HCT116 (cell line): ENCODE results near the gene ZBTB24. TPM values are rescaled to one million over a fixed set of nuclear protein-coding genes. Genes with fewer than 3 reads are reported as not detected.
A peak's percentile ranks its signal among the peaks of the same experiment; 100 is the strongest.

Experiments
- ATAC-seq: fragments of 200-7000 bp; cut with Tn5 transposase; 2 replicates; pipeline ENCODE4 v1.9.1; 2020; ENCODE audit warnings: mild to moderate bottlenecking, moderate library complexity
- BruUV-seq: library from RNA; stranded (reverse); fragments of 400-500 nt; replicated peaks from 2 replicates; lab custom pipeline; 2021; lab: Mats Ljungman, UMichigan
- CTCF ChIA-PET: fragments of 300-600 bp; sonication (Branson Sonifier 250); formaldehyde crosslinking; loops from one replicate; lab custom pipeline; 2021; ENCODE audit warnings: antibody characterized with exemption; lab: Charles Lee
- POLR2A ChIA-PET: fragments of 300-600, 350-600 bp; sonication (Branson Sonifier 250); formaldehyde crosslinking; loops from one replicate; lab custom pipeline; 2021; ENCODE audit warnings: antibody characterized with exemption; lab: Charles Lee
- RAD21 ChIA-PET, 2 experiments: fragments of 300-600 bp; sonication (Branson Sonifier 250); formaldehyde crosslinking; loops; one replicate each; lab custom pipeline; 2023; ENCODE audit warnings: low total read pairs in 2 of 2; ENCODE audit not compliant: uncharacterized antibody in 2 of 2, unreplicated experiment in 2 of 2, low non-redundant PET in 1 of 2; lab: Charles Lee
- DNase-seq: peaks from one replicate; pipeline ENCODE4 v3.0.0-alpha.2; 2010; ENCODE audit warnings: low read depth, low spot score
- H2AFZ ChIP-seq: fragments of 200-600 bp; shearing (Covaris generic), sonication (generic); 2 replicates; pipeline ENCODE4 v1.6.1; 2017; ENCODE audit warnings: low read depth, mixed run types, mixed read lengths, antibody characterized with exemption, low read length; ENCODE audit not compliant: poor library complexity, severe bottlenecking
- H3K27ac ChIP-seq: 2 replicates; pipeline ENCODE4 v1.5.1; 2012; ENCODE audit warnings: low read depth, low read length
- H3K27me3 ChIP-seq: fragments of 200-600 bp; sonication (generic); 2 replicates; pipeline ENCODE4 v1.6.1; 2016; ENCODE audit warnings: mixed run types, low read length, mixed read lengths; ENCODE audit not compliant: insufficient read depth
- H3K36me3 ChIP-seq, 2 experiments: fragments of 200-500 bp in 1 of 2; fragments of 200-600 bp in 1 of 2; sonication (Bioruptor generic) in 1 of 2; sonication (generic) in 1 of 2; 2 replicates each; pipeline versions ENCODE4 v1.5.1 to v1.6.1; 2014 to 2016; ENCODE audit warnings: low read length in 2 of 2, inconsistent platforms in 1 of 2, mixed read lengths in 1 of 2, mixed run types in 1 of 2; ENCODE audit not compliant: insufficient read depth in 2 of 2, control insufficient read depth in 1 of 2
- H3K4me1 ChIP-seq, 2 experiments: fragments of 200-600 bp in 1 of 2; sonication (generic) in 1 of 2; 2 replicates each; pipeline versions ENCODE4 v1.5.1 to v1.6.1; 2012 to 2017; ENCODE audit warnings: low read length in 2 of 2, inconsistent platforms in 1 of 2, mild to moderate bottlenecking in 1 of 2, mixed read lengths in 1 of 2, mixed run types in 1 of 2, moderate library complexity in 1 of 2; ENCODE audit not compliant: insufficient read depth in 2 of 2, control insufficient read depth in 1 of 2
- H3K4me2 ChIP-seq: fragments of 200-600 bp; sonication (generic); 2 replicates; pipeline ENCODE4 v1.6.1; 2017; ENCODE audit warnings: mixed run types, low read length, mixed read lengths
- H3K4me3 ChIP-seq, 2 experiments: fragments of 200-600 bp in 1 of 2; sonication (generic) in 1 of 2; replicated peaks in 1 of 2; 2 replicates each; pipeline ENCODE4 v1.5.1; 2011 to 2016; ENCODE audit warnings: low read length in 2 of 2, control low read depth in 1 of 2, low read depth in 1 of 2, mild to moderate bottlenecking in 1 of 2, mixed read lengths in 1 of 2, mixed run types in 1 of 2
- H3K79me2 ChIP-seq: fragments of 200-600 bp; sonication (generic); 2 replicates; pipeline ENCODE4 v1.6.1; 2017; ENCODE audit warnings: mild to moderate bottlenecking, mixed run types, low read length, moderate library complexity, mixed read lengths; ENCODE audit not compliant: insufficient read depth
- H3K9ac ChIP-seq: fragments of 200-600 bp; sonication (generic); 2 replicates; pipeline ENCODE4 v1.6.1; 2016; ENCODE audit warnings: low read length, mixed read lengths
- H3K9me2 ChIP-seq: fragments of 200-600 bp; sonication (generic), shearing (Covaris generic); 2 replicates; pipeline ENCODE4 v1.6.1; 2017; ENCODE audit warnings: mixed run types, mild to moderate bottlenecking, moderate library complexity; ENCODE audit not compliant: insufficient read depth
- H3K9me3 ChIP-seq, 2 experiments: fragments of 200-500 bp in 1 of 2; fragments of 200-600 bp in 1 of 2; sonication (Bioruptor generic) in 1 of 2; sonication (generic) in 1 of 2; 2 replicates each; pipeline ENCODE4 v1.6.1; 2014 to 2017; ENCODE audit warnings: low read length in 2 of 2, mixed read lengths in 2 of 2, inconsistent platforms in 1 of 2, low read depth in 1 of 2, mild to moderate bottlenecking in 1 of 2, mixed run types in 1 of 2, moderate library complexity in 1 of 2; ENCODE audit not compliant: control insufficient read depth in 1 of 2, insufficient read depth in 1 of 2
- H4K20me1 ChIP-seq: fragments of 200-600 bp; sonication (generic), shearing (Covaris generic); 2 replicates; pipeline ENCODE4 v1.6.1; 2017; ENCODE audit warnings: mixed run types, mild to moderate bottlenecking, moderate library complexity; ENCODE audit not compliant: insufficient read depth
- TCF7L2 ChIP-seq: IDR thresholded peaks from 2 replicates; pipeline ENCODE4 v1.7.0; 2011; ENCODE audit warnings: borderline replicate concordance, inconsistent platforms; ENCODE audit not compliant: insufficient read depth, insufficient read length; ENCODE audit errors: extremely low read depth
- intact Hi-C: fragments of 100-400 bp; cut with micrococcal nuclease; formaldehyde crosslinking; loops from 2 replicates; pipeline ENCODE4 v1.10.0; 2022
- total RNA-seq: library from RNA; stranded (reverse); gene quantifications from one replicate; pipeline ENCODE4 v1.2.1, GENCODE V29; 2021; ENCODE audit not compliant: unreplicated experiment
- TF ChIP-seq, protein P1 (sequence below): IDR thresholded peaks from 2 replicates; pipeline ENCODE4 v1.6.1; 2012; ENCODE audit warnings: low read depth
- TF ChIP-seq, protein P2 (sequence below): IDR thresholded peaks from 2 replicates; pipeline ENCODE4 v1.6.1; 2011; ENCODE audit warnings: mild to moderate bottlenecking, low read length, moderate library complexity; ENCODE audit not compliant: insufficient replicate concordance; ENCODE audit errors: extremely low read depth

The ZBTB24 gene
- total RNA-seq, 1 experiment from 2014 or later, result 11.3 TPM

DNA sequence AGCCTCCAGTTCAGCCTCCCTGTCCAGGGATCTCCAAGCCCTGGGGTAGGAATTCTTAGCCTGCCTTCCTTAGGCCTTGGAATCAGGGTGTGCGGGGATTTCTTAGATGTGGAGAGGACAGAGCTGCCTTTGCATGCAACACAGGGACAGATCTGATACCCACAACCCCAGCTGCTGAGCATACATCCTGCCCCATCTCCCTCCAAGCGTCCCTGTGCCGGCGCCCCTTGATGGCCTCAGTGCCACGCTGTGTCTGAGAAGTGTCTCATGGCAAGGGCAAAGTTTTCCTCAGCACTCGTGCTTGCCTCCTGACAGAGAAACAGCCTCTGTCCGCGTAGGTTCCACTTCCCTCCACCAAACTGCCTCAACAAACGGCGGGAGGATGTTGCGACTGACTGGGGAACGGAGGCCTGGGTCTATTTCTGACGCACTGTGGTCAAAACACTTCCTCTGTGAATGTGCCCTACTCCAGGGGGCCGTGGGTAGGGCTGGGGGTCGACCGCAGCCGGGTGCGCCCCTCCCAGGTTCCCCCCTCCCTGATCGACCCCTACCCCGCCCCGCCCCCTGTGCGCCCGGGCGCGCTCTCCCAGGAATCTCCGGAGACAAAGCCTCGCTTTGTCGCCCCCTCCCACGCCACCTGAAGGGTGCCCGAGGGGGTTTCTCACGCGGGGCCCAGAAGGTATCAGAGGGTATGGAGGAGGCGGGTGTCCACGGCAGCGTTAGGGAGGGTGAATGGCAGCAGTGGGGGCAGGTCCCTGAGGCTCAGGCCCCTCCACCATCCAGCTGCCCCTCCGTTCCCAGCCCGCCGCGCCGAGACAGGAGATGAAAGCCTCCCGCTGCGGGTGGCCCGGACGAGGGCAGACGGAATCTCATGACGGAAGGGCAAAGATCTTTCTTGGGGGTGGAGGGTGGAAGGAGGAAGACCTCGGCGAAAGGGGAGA lies 28.3 kb downstream of the ZBTB24 start:
- H3K9me3 ChIP-seq, result no peaks in the 10 kb centered on the region
- H3K9me2 ChIP-seq, result no peaks in the 10 kb centered on the region
- no peaks in the 10 kb centered on the region for H3K27me3 ChIP-seq
- ChIA-PET CTCF (no interaction called here), RAD21 (no interaction called here), POLR2A (interaction anchor here (0.6 to 1.6 kb wide), 5 partner anchors 13 to 1625 kb away, joined by 3 to 5 read pairs (median 5); partner anchors contain the start of genes PPIL6 and SMPD2)
- H3K4me1 ChIP-seq, result peaks cover 4 to 43% of the 10 kb centered on the region in 2 experiments; a peak in 3 of 4 replicates
- peak overlapping the region; percentile 93 for H3K4me2 ChIP-seq
- TF ChIP-seq, protein P1, sequence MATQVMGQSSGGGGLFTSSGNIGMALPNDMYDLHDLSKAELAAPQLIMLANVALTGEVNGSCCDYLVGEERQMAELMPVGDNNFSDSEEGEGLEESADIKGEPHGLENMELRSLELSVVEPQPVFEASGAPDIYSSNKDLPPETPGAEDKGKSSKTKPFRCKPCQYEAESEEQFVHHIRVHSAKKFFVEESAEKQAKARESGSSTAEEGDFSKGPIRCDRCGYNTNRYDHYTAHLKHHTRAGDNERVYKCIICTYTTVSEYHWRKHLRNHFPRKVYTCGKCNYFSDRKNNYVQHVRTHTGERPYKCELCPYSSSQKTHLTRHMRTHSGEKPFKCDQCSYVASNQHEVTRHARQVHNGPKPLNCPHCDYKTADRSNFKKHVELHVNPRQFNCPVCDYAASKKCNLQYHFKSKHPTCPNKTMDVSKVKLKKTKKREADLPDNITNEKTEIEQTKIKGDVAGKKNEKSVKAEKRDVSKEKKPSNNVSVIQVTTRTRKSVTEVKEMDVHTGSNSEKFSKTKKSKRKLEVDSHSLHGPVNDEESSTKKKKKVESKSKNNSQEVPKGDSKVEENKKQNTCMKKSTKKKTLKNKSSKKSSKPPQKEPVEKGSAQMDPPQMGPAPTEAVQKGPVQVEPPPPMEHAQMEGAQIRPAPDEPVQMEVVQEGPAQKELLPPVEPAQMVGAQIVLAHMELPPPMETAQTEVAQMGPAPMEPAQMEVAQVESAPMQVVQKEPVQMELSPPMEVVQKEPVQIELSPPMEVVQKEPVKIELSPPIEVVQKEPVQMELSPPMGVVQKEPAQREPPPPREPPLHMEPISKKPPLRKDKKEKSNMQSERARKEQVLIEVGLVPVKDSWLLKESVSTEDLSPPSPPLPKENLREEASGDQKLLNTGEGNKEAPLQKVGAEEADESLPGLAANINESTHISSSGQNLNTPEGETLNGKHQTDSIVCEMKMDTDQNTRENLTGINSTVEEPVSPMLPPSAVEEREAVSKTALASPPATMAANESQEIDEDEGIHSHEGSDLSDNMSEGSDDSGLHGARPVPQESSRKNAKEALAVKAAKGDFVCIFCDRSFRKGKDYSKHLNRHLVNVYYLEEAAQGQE, result no peak
- TF ChIP-seq, protein P2, sequence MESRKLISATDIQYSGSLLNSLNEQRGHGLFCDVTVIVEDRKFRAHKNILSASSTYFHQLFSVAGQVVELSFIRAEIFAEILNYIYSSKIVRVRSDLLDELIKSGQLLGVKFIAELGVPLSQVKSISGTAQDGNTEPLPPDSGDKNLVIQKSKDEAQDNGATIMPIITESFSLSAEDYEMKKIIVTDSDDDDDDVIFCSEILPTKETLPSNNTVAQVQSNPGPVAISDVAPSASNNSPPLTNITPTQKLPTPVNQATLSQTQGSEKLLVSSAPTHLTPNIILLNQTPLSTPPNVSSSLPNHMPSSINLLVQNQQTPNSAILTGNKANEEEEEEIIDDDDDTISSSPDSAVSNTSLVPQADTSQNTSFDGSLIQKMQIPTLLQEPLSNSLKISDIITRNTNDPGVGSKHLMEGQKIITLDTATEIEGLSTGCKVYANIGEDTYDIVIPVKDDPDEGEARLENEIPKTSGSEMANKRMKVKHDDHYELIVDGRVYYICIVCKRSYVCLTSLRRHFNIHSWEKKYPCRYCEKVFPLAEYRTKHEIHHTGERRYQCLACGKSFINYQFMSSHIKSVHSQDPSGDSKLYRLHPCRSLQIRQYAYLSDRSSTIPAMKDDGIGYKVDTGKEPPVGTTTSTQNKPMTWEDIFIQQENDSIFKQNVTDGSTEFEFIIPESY, result no peak
- peak; percentile 79 for TF ChIP-seq TCF7L2
- H3K27ac ChIP-seq, result peak overlapping the region; percentile 69; the same call in 1 of the 2 replicates
- no peak overlapping the region for H2AFZ ChIP-seq
- H3K4me3 ChIP-seq, result peak overlapping the region; percentile 82 to 85
- intact Hi-C loops, result no loop called here
- no peaks in the 10 kb centered on the region for H3K79me2 ChIP-seq
- peaks cover 0 to 5% of the 10 kb centered on the region in 2 experiments; a peak in 1 of 4 replicates for H3K36me3 ChIP-seq
- H4K20me1 ChIP-seq, result no peaks in the 10 kb centered on the region
- no TSS peak for BruUV-seq
- DNase-seq, result no peak
- no peak; the same call in 1 of the 2 replicates for ATAC-seq
- peak overlapping the region; percentile 56 for H3K9ac ChIP-seq
